GM19438 (cell line): Measurements from ENCODE around the gene PRDM10.

Source experiments
- ATAC-seq: cut with Tn5 transposase; IDR thresholded peaks from one replicate; pipeline ENCODE4 v1.9.1; 2021; ENCODE audit warnings: low read depth; ENCODE audit not compliant: unreplicated experiment

Gene PRDM10

GRCh38 chr11:129853518-129854231 lies 149.0 kb downstream of the PRDM10 start:
- no peak for ATAC-seq

GRCh38 chr11:129852125-129852740 lies 150.4 kb downstream of the PRDM10 start:
- ATAC-seq: no peak
